Caco-2 (cell line): ENCODE measurements around the gene HYAL1. TPM values are rescaled to one million over a fixed set of nuclear protein-coding genes. Genes with fewer than 3 reads are reported as not detected.

Experiments used
- BruUV-seq: library from RNA; stranded (reverse); fragments of 400-500 nt; replicated peaks from 2 replicates; lab custom pipeline; 2021; lab: Mats Ljungman, UMichigan
- CTCF ChIA-PET: fragments of 300-600 bp; sonication (Branson Sonifier 250); formaldehyde crosslinking; loops from one replicate; lab custom pipeline; 2022; ENCODE audit warnings: antibody characterized with exemption; lab: Charles Lee
- POLR2A ChIA-PET: fragments of 300-600 bp; sonication (Branson Sonifier 250); formaldehyde crosslinking; loops from one replicate; lab custom pipeline; 2022; ENCODE audit warnings: antibody characterized with exemption; lab: Charles Lee
- DNase-seq, 2 experiments: peaks; one replicate each; pipeline versions ENCODE4 v3.0.0 to v3.0.0-alpha.2; 2020 to 2022
- H3K27me3 ChIP-seq: replicated peaks from 2 replicates; pipeline ENCODE4 v1.6.0; 2011; ENCODE audit warnings: low read length; ENCODE audit not compliant: control insufficient read depth, insufficient read depth
- H3K36me3 ChIP-seq: 2 replicates; pipeline ENCODE4 v1.5.1; 2011; ENCODE audit warnings: low read length; ENCODE audit not compliant: control insufficient read depth, insufficient read depth
- H3K4me1 ChIP-seq: fragments of 250-450 bp; sonication (Bioruptor Pico); 2 replicates; pipeline ENCODE4 v1.5.1; 2020; ENCODE audit warnings: mild to moderate bottlenecking
- H3K4me3 ChIP-seq: 2 replicates; pipeline ENCODE4 v1.5.1; 2011; ENCODE audit warnings: low read depth, mild to moderate bottlenecking, control low read depth, low read length
- H3K9me3 ChIP-seq: fragments of 250-450 bp; sonication (Bioruptor Pico); 2 replicates; pipeline ENCODE4 v1.5.1; 2020; ENCODE audit warnings: mild to moderate bottlenecking, moderate library complexity
- H3K27ac Mint-ChIP-seq: one replicate; pipeline ENCODE4 v1.8.0; 2022; ENCODE audit warnings: mixed read lengths; ENCODE audit not compliant: unreplicated experiment
- H3K27me3 Mint-ChIP-seq: one replicate; pipeline ENCODE4 v1.8.0; 2022; ENCODE audit warnings: mixed read lengths; ENCODE audit not compliant: insufficient read depth, unreplicated experiment
- H3K36me3 Mint-ChIP-seq: one replicate; pipeline ENCODE4 v1.8.0; 2022; ENCODE audit warnings: mild to moderate bottlenecking, mixed read lengths; ENCODE audit not compliant: insufficient read depth, unreplicated experiment
- H3K4me1 Mint-ChIP-seq: one replicate; pipeline ENCODE4 v1.8.0; 2022; ENCODE audit warnings: low read depth, mixed read lengths; ENCODE audit not compliant: unreplicated experiment
- H3K4me3 Mint-ChIP-seq: one replicate; pipeline ENCODE4 v1.8.0; 2022; ENCODE audit warnings: mild to moderate bottlenecking, moderate library complexity, mixed read lengths; ENCODE audit not compliant: unreplicated experiment
- H3K9me3 Mint-ChIP-seq: one replicate; pipeline ENCODE4 v1.8.0; 2022; ENCODE audit warnings: mixed read lengths; ENCODE audit not compliant: unreplicated experiment
- CTCF ChIP-seq, 2 experiments: fragments of 200-600 bp in 1 of 2; IDR thresholded peaks; 1 replicate in 1 of 2; 2 replicates in 1 of 2; pipeline versions ENCODE4 v1.5.1 to v1.8.0; 2011 to 2022; ENCODE audit warnings: antibody characterized with exemption in 1 of 2, control low read depth in 1 of 2, inconsistent platforms in 1 of 2, low read depth in 1 of 2, low read length in 1 of 2, mild to moderate bottlenecking in 1 of 2, moderate library complexity in 1 of 2; ENCODE audit not compliant: insufficient read depth in 1 of 2, severe bottlenecking in 1 of 2, unreplicated experiment in 1 of 2
- intact Hi-C: fragments of 100-400 bp; cut with micrococcal nuclease; formaldehyde crosslinking; loops from one replicate; pipeline ENCODE4 v1.10.0; 2022; ENCODE audit not compliant: unreplicated experiment
- total RNA-seq: library from RNA; stranded (reverse); gene quantifications from 2 replicates; pipeline ENCODE4 v1.2.3, GENCODE V29; 2022

The HYAL1 gene
- total RNA-seq, 1 experiment from 2014 or later, result 2.3 TPM

GRCh38 chr3:50299929-50300680, 3.3 kb downstream of the HYAL1 start:
- TSS peak; percentile 95 for BruUV-seq
- Histone ChIP-seq H3K27me3 (no peaks in the 10 kb centered on the region), H3K9me3 (no peaks in the 10 kb centered on the region), H3K4me1 (peaks cover 20% of the 10 kb centered on the region), H3K4me3 (peak overlapping the region; percentile 39), H3K36me3 (no peaks in the 10 kb centered on the region; the same call in 1 of the 2 replicates)
- peak overlapping the region; percentile 95 for H3K27ac Mint-ChIP-seq
- ChIA-PET CTCF (interaction anchor here (0.7 to 1.3 kb wide), 7 partner anchors 15 to 108 kb away, joined by 3 to 8 read pairs (median 4); no protein-coding TSS in a partner anchor), POLR2A (interaction anchor here (0.6 to 1.4 kb wide), 8 partner anchors 10 to 1282 kb away, joined by 3 to 17 read pairs (median 6); partner anchors contain the start of genes DALRD3 and GNAI2)
- H3K36me3 Mint-ChIP-seq, result peaks cover 11% of the 10 kb centered on the region
- intact Hi-C loops, result loop anchor here (1.0 to 2.0 kb wide), 4 partner anchors 19 to 63 kb away; partner anchors contain the start of gene GNAI2
- H3K4me3 Mint-ChIP-seq, result peak overlapping the region; percentile 97
- no peaks in the 10 kb centered on the region for H3K27me3 Mint-ChIP-seq
- DNase-seq, result peak in 1 of 2 experiments; percentile 35
- peaks cover 11% of the 10 kb centered on the region for H3K4me1 Mint-ChIP-seq
- TF ChIP-seq CTCF (IDR thresholded peaks at IDR 0.05; ENCODE audit: insufficient read depth in 1 of 2, low read depth in 1 of 2, low read length in 1 of 2, severe bottlenecking in 1 of 2, unreplicated experiment in 1 of 2), result no peak
- no peaks in the 10 kb centered on the region for H3K9me3 Mint-ChIP-seq

- Mint-ChIP-seq H3K4me1 (peaks cover 11% of the 10 kb centered on the region), H3K27ac (peak overlapping the region; percentile 95), H3K9me3 (no peaks in the 10 kb centered on the region), H3K27me3 (no peaks in the 10 kb centered on the region), H3K36me3 (peaks cover 11% of the 10 kb centered on the region), H3K4me3 (peak overlapping the region; percentile 97)
- CTCF ChIA-PET, result interaction anchor here (0.7 to 1.3 kb wide), 10 partner anchors 16 to 1200 kb away, joined by 3 to 8 read pairs (median 4); partner anchors contain the start of gene LSMEM2
- Histone ChIP-seq H3K27me3 (no peaks in the 10 kb centered on the region), H3K36me3 (no peaks in the 10 kb centered on the region; the same call in 1 of the 2 replicates), H3K9me3 (no peaks in the 10 kb centered on the region), H3K4me1 (peaks cover 20% of the 10 kb centered on the region), H3K4me3 (peak overlapping the region; percentile 39)
- BruUV-seq, result no TSS peak
- DNase-seq, result no peak
- POLR2A ChIA-PET, result interaction anchor here (0.6 to 1.4 kb wide), 9 partner anchors 10 to 1281 kb away, joined by 3 to 17 read pairs (median 5); partner anchors contain the start of genes DALRD3 and GNAI2
- intact Hi-C loops, result loop anchor here (1.0 to 2.0 kb wide), 4 partner anchors 19 to 63 kb away; partner anchors contain the start of gene GNAI2
- TF ChIP-seq CTCF (IDR thresholded peaks at IDR 0.05; ENCODE audit: insufficient read depth in 1 of 2, low read depth in 1 of 2, low read length in 1 of 2, severe bottlenecking in 1 of 2, unreplicated experiment in 1 of 2), result no peak
Measured at GRCh38 chr3:50299638-50299928, 3.8 kb downstream of the HYAL1 start.
